ENCODE results near the gene OTOP3.
A peak's percentile ranks its signal among the peaks of the same experiment; 100 is the strongest.

Gene OTOP3

DNA sequence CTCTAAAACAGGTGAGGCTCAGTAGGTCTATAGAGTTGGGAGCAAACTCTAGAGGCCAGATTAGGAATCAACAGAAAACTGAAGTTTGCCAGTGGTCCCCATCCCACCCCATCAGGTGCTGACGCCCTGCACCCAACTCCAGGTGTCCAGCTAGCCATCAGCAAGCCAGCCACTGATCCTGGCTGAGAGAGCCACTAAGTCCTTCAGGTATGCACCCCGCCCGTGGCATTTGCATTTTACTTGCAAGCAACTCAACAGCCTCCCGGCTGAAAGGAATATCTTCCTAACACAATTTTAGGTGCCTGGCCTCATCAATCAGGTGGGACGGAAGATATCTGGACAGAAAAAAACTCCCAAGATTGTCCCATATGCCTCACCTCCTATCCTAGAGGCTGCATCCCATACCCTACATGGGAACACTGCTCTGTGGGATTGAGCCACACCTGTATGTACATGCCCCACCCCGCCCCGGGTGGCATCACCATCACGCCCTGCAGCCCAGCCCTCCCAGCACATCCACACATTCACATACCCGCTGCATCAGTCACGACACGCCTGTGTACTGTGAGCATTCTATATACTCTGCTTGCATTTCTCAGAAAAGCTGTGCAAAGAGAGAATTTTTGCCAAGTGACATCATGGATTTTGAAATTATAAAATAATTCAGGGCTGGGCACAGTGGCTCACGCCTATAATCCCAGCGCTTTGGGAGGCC, 8.3 kb downstream of the OTOP3 start:
- DNase-seq = no peak

DNA sequence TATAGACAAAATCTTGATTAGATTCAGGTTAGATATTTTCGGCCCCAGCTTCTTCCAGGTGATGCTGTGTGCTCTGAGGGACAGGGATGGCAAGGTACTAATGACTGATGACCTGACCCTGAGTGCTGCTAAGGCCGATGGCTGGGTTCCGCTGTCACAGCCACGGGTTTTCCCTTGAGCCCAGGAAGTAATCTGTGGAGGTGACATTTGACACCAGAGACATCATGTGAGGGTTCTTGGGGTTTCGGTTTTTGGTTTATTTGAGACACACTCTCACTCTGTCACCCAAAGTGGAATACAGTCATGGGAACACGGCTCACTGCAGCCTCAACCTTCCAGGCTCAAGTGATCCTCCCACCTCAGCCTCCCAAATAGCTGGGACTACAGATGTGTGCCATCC, 9.8 kb downstream of the OTOP3 start:
- no peak for DNase-seq

DNA sequence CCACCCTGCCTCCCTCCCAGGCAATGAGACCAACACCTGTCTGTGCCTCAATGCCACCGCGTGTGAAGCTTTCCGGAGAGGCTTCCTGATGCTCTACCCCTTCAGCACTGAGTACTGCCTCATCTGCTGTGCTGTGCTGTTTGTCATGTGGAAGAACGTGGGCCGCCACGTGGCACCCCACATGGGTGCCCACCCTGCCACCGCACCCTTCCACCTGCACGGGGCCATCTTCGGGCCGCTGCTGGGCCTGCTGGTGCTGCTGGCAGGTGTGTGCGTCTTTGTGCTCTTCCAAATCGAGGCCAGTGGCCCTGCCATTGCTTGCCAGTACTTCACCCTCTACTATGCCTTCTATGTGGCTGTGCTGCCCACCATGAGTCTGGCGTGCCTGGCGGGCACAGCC, 10.9 kb downstream of the OTOP3 start:
- DNase-seq = no peak

DNA sequence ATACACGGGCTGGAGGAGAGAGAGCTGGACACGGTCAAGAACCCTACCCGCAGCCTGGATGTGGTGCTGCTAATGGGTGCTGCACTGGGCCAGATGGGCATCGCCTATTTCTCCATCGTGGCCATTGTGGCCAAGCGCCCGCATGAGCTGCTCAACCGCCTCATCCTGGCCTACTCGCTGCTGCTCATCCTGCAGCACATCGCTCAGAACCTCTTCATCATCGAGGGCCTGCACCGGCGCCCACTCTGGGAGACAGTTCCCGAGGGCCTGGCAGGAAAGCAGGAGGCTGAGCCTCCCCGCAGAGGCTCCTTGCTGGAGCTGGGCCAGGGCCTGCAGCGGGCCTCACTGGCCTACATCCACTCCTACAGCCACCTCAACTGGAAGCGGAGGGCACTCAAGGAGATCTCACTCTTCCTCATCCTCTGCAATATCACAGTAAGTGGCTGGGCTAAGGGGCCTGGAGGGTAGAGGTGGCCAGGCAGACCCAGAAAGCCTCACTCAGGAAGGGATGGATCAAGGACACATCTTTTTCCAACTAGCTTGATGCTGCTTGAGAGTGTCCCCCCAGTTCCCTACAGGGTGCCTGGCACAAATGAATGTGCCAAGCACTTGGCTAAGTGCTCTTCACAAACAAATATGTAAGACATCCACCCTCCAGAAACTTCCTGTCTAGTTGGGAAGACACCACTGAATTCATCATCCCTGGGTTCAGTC, 11.5 kb downstream of the OTOP3 start:
- no peak for DNase-seq

DNA sequence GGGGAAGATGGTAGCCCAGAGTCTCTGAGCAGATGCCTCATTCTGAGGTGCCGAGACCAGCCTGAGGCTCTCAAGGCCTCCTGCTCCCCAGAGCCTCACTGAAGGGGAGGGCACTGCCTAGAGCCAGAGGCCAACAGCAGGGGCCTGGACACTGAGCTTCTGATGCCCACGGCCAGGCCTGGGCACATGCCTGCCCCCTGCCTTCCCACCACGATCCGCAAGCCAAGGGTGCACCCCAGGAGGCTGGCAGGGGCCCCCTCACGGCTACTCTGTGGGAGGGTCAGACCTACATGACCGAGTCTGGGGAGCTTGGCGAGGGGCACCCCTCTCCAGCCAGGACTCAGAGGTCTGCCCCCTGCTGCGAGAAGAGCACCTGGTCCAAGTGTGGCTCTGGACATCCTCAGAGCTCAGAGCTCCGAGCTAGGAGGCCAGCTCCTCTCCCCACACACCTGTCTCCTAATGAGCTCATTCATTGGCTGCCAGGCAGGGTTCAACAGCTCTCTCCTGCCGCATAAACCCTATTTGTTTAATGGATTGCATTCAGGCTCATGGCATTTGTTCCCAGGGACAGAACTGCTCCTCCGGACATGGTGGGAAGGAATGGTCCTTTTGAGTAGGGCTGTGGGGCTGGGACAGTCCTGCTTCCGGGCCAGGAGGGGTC, 13.9 kb downstream of the OTOP3 start:
- DNase-seq = no peak

DNA sequence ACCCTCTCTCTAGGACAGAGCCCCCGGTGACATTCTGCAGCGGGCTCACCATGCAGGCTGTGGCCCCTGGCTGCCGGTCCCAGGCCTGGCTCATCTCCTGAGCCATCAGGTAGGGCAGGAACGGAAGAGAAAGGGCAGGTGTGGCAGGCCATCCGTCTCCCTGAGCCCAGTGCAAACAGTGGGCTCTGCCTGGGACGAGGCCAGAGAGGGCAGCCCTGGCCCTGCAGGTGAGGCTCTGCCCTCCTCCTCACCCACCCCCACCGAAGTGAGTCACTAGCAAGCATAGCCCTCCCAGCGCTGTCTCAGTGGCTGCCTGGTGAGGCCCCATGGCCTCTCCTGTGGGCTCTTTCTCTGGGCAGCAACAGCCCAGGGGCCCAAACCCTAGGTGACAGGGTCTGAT, 14.5 kb downstream of the OTOP3 start:
- DNase-seq = no peak

DNA sequence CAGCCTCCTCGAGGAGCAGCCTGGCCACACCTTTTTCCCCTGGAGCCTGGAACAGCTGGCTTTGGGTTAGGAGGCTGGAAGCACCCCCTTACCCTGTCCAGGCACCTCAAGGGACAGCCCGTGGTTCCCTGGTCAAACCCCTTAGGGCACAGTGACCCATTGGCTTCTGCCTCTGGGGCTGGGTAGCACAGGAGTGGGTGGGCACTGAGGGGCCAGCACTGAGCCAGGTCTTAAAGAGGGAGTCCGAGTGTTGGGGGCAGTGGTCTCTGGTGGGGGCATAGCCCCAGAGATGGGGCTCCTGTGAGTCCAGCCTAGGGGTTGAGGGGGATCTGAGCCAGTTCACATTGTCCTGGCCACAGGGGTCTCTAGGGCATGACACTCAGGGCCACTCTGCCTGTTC, 15.4 kb downstream of the OTOP3 start:
- no peak for DNase-seq

DNA sequence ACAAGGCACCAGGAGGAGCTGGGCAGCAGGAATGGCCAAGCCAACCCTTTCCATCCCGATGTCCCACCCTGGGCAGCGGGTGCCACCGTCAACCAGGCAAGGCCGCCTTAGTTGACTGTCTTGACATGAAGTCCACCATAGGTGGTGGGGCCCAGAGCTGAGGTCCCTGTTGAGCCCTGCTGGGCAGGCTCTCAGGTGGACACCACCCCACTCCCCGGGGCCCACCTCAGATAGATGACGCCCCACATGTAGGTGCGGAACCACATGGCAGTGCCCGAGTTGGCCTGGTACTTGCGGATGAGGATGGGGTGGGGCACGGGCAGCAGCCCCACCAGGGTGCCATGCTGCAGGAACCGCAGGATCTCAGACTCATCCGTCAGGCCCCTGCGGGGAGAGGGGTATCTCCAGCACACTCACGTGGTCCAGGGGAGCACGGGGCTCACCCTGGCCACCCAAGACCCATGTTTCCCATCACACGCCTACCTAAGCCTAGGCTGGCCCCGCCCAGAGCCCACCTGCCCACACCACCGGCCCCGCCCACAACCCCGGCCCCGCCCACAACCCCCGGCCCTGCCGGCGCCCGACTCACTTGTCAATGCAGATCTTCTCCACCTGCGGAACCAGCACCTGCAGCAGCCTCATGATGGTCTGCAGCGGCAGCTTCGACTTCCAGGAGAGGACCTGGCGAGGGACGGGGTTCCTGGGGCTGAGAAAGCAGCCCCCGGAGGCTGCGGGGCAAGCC, 16.2 kb downstream of the OTOP3 start:
- DNase-seq = no peak

DNA sequence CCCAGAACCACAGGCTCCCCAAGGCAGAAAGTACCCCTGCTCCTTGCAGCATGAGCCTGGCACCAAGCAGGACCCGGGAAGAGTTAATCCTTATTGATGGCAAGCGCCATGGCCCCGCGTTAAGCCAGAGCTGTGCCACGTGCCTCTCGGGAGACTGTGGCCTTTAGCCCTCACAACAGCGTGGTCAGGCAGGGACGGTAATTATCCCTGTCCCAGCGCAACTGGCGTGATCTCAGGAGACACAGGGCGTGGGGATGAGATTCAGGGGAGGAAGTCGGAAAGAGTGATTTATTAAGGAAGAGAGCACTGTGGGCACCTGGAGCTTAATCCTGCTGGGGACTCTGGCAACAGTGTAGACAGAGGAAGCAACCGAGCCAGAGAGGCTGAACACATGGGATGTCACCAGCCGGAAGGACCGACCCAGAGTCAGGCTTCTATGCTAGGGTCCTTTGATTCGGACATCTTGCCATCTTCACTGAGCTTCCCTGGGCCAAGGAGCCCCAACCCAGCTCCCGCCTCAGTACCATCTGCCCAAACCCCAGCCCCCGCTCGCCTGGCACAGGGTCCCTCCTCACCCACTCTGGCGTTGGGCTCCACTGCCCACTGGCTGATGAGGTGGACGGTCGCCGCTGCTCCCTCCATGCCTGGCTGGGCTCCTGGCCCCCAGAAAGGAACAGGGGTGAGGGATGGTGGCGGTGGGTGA, 16.9 kb downstream of the OTOP3 start:
- DNase-seq = no peak

DNA sequence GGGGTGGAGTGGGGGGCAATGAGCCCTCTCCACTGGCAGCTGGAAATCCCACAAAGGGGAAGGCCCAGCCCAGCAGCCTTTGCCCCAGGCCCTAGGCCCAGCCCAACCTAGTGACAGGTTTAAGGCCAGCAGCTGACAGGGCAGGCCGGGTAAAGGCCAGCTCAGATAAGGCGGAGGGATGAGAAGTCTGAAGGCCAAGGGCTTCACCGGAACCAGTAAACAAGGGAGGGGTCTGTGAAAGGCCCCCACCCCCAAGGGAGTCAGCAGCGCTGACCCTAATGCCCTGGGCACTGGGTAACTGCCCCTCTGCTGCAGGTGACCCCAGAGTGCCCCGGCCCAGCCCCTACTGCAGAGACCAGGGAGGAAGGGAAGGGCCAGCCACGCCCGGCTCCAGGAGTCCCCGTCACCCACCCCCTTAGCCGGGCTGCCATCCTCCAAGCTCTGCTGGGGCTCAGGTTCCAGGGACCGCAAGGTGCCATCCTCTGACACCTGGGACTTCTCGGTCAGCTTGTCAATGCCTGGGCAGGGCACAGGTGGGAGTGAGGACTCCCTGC, 17.5 kb downstream of the OTOP3 start:
- DNase-seq = no peak

DNA sequence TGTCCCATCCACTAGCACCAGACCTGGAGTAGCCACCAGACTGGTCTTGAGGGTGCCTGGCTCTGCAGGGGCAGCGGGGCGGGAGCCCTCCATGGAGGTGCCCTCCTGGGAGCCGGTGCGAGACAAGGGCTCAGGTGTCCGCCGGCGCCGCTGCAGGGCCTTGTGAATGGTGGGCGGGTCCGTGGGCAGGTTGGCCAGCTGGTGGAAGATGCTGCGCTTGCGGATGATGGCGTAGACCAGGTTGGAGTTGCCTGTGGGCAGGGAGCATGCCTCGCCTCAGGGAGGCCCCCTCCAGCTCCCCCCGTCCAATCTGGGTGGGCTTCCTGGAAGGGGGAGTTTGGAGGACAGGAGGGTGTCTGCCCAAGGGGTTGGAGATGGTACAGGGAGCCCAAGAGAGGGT, 18.4 kb downstream of the OTOP3 start:
- DNase-seq = no peak

DNA sequence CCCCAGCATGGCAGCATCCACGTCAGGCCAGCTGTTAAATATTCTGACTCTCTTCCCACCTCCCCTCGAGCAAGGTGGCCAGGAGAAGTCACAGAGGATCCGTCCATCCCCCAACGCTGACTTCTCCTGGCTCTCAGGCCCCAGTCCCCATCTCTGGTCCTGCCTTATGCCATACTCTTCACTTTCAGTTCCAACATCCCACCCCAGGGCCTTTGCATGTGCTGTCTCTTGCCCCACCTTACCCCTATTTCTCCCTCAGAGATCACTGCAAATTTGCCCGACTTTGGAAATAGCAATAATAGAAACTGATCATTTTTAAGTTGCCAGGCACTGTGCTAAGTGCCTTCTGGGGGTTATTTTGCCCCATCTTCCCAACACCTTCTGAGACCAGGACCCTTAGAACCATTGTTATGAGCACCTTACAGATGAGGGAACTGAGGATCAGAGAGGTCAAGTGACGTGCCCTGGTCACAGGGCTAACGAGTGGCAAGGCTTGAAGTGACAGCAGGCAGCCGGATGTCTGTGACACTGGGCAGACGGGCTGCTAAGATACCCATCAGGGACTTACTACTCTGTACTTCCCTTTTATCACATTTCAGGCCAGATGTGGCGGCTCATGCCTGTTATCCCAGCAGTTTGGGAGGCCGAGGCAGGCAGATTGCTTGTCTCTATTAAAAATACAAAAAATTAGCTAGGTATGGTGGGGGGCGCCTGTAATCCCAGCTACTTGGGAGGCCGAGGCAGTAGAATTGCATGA, 19.1 kb downstream of the OTOP3 start:
- no peak for DNase-seq

DNA sequence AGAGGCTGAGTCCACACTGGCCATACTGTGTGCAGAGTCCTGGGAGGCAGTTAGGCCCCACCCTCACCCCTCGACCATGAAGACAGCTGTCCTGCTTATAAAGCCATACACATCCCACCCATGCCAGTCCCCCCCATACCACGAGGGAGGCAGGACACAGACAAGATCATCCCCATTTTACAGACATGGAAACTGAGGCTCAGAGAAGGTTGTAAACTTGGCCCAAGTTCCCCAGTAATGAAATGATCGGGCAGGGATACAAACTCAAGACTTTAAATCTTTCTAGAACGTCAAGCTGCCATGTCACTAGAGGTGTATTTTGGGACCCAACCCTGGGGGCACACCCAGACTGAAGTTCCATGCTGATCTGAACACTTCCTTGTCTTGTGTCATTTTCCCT, 20.4 kb downstream of the OTOP3 start:
- no peak for DNase-seq

DNA sequence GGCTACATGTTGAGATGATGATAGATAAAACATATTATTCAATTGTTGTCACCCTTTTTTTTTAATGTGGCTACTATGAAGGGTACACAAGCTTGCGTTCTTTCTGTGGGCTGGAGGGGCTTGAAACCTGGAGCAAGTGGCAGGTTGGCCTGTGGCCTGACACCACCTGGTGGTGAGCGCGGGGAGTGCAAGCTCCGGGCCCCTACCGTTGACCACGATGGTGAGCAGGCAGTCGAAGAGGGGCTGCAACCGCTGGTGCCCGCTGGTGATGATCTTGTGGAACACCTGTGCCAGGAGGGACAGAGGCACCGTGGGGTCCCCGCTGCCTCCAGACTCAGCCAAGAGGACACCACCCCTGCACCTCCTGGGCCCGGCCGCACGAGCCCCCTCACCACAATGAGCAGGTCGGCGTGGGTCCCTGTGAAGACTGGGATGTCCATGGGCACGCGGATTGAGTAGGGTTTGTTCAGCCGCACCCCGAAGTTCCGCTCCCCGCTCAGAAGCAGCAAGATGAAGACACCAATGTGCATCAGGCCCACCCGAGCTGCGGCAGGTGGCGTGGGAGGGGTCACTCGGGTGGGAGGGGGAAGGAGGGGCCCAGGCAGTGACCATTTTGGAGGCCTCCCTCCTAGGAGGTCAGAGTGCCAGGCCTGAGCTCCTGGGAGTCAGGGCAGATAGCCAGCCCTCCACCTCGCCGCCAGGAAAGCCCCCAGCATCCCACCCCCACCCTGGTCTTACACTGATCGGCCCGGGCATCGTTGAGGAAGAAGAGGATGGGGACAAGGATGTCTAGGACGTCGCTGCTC, 22.4 kb downstream of the OTOP3 start:
- peak; percentile 79 for DNase-seq

DNA sequence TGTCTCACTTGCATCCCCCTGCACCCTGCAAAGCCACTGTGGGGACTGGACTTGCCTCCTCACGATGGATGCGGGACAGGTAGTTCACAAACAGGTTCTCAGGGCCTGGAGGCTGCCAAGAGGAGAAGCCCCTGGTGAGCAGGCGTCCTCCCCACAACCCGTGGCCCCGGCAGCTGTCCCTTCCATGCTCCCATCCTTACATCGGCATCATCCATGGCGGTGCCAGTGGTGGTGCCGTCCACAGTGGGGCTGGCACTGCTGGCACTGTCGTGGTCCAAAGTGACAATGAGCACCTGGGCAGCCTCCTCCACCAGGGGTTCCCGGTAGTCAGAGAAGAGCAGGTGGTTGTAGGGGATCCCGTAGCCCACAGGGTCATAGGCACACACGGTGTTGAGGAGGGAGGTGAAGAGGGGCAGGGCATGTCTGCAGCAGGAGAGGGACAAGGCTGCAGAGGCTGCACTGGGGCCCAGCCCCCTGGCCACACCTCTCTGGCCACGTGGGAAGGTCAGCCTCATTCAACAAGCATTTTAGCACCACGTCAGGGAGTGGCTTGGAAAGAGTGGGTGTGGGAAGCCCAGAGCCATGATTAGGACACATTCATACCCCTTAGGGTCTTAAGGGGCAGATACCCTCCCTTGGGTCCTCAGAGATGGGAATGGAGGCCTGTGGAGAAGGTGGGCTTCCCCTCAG, 24.3 kb downstream of the OTOP3 start:
- DNase-seq = no peak

DNA sequence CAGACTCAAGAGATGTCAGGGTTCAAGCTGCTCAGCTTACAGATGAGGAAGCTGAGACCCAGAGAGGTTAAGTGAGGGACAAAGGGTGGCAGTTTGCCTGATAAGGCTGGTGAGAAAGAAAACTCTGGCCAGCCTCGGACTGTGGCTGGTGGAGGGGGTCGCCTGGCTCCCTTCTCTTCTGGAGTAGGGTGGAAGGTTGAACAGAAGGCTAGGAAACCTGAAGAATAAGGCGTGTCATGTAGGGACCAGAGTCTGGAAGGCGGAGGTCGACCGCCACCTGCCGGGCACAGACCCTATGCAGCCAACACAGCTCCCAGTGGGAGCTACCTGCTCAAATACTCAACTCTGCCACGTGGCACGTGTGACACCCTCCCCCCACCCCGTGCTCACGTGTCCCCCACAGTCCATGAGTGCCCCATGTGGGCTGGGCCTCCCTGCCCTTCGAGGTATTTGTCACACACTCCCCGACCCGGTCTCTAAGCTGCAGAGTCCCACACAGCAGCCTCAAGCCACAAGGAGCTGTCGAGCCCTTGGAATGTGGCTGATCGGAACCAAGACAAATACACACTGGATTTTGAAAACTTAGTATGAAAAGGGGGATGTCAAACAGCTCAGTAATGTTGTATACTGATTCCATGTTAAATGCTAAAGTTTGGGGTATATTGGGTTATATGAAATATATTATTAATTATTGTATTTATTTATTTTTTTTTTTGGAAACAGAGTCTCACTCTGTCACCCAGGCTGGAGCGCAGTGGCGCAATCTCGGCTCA, 25.1 kb downstream of the OTOP3 start:
- DNase-seq = peak; percentile 75

DNA sequence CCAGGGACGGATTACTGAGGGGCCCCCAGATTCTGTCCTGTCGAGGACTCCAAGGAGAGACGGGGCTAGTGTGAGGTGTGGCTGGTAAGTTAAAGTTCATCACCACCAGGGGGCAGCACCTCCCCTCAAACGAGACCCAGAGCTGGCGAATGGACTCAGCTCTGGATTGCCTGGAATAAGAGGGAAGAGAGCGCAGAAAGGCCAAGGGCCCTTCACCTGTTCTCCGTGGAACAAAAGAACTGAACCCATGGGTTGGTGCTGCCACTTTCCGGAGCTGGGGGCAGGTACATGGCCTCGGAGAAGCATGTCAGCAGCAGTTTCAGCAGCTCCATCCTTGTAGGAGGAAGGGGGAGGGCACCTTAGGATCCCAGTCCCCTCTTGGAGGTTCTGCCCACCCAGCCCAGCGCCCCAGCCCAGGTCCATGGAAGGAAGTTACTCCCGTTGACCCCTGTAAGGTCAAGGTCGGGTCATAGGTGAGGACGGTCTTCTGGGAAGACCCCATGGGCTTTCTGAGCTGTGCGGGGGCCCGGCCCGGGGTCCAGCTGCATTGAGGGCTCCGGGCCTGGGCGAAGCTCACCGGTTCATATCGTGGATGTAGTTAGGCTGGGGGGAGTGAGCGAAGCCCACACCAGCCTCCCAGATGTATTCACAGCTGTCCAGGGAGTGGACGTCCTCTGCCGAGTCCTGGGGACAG, 26.1 kb downstream of the OTOP3 start:
- DNase-seq = peak; percentile 83

DNA sequence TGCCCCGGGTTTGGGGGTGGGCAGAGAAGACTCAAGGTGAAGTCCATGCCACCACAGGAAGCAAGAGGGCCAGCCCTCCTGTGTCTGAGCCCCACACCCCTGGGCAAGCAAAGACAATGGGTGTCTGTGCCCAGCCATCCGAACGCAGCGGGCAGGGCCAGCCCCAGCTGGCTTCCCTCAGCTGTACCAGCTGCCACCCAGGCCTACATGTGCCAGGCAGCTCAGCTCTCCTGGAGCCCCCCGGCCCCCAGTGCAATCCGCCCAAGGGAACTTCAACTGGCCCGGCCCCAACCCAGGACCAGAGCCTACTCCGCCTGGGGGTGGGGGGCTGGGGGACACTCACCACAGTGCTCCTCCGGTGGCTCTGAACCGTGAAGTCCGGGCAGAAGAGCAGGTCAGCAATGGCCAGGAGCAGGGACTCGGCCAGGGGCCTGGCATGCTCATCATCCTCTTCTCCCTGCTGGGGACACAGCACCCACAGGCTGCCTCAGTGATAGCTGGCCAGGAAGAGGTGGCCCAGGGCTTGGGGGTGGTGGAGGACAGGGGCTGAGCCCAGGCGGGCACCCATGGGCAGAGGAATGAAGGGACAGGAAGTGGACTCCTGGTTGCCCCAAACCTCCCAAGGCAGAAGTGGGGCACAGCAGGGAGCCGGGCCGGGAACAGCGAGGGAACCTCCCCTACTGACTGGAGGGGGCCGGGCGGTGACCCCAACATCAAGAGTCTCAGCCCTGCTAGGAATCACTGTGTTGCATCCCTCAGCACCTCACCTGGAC, 27.1 kb downstream of the OTOP3 start:
- DNase-seq = no peak
